ENCODE results near the gene CRNKL1.

Gene CRNKL1

DNA sequence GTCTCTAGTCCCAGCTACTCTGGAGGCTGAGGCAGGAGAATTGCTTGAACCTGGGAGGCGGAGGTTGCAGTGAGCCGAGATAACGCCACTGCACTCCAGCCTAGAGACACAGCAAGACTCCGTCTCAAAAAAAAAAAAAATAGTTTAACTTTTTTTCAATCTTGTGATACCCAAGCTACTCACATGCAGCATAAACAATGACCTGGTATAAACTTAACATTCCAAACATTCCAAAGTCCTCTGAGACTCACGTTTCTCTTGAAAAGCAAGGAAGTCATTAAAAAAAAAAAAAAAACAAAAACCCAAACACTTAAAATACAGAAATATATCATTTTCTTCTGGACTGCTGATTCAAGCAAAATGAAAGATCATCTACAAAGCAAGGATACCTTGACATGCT lies 14.3 kb downstream of the CRNKL1 start:
- intact Hi-C loops (cut with DNase I; ENCODE audit: low total_unique reads), result no loop called here
- no peak for DNase-seq
- H3K9me3 ChIP-seq, result no peaks in the 10 kb centered on the region
- no peaks in the 10 kb centered on the region for H3K27me3 ChIP-seq
- H3K4me1 ChIP-seq, result no peaks in the 10 kb centered on the region
- H3K4me3 ChIP-seq, result no peak overlapping the region
- H3K36me3 ChIP-seq, result peaks cover 72 to 98% (median 85%) of the 10 kb centered on the region in 3 donors
- TF ChIP-seq, protein P1, sequence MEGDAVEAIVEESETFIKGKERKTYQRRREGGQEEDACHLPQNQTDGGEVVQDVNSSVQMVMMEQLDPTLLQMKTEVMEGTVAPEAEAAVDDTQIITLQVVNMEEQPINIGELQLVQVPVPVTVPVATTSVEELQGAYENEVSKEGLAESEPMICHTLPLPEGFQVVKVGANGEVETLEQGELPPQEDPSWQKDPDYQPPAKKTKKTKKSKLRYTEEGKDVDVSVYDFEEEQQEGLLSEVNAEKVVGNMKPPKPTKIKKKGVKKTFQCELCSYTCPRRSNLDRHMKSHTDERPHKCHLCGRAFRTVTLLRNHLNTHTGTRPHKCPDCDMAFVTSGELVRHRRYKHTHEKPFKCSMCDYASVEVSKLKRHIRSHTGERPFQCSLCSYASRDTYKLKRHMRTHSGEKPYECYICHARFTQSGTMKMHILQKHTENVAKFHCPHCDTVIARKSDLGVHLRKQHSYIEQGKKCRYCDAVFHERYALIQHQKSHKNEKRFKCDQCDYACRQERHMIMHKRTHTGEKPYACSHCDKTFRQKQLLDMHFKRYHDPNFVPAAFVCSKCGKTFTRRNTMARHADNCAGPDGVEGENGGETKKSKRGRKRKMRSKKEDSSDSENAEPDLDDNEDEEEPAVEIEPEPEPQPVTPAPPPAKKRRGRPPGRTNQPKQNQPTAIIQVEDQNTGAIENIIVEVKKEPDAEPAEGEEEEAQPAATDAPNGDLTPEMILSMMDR (IDR thresholded peaks at IDR 0.05), result no peak
- no peak overlapping the region for H3K27ac ChIP-seq

DNA sequence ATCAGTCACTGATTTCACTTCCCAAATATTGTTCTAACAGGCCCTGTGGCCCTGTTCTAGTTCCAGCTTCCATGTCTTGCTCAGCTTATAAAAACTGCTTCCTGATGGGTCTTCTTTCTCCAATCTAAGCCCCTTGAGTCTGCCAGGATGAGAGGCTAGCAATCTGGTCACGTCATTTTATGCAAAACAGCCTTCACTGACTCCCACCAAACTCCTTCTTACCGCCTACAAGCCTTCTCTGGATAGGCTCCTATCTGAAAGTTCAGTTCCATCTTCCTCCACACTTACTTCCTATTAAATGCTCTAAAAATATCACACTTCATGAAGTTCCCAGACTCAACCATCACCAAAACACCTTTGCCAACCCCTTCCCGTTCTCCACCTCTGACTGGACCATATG lies 15.5 kb downstream of the CRNKL1 start:
- DNase-seq, result no peak
- H3K27ac ChIP-seq, result no peak overlapping the region
- no peaks in the 10 kb centered on the region for H3K27me3 ChIP-seq
- peaks cover 75 to 98% (median 83%) of the 10 kb centered on the region in 3 donors for H3K36me3 ChIP-seq
- H3K4me3 ChIP-seq, result no peak overlapping the region
- H3K4me1 ChIP-seq, result no peaks in the 10 kb centered on the region
- no peaks in the 10 kb centered on the region for H3K9me3 ChIP-seq
- TF ChIP-seq, protein P1 (IDR thresholded peaks at IDR 0.05), result no peak
- intact Hi-C loops (cut with DNase I; ENCODE audit: low total_unique reads), result no loop called here

DNA sequence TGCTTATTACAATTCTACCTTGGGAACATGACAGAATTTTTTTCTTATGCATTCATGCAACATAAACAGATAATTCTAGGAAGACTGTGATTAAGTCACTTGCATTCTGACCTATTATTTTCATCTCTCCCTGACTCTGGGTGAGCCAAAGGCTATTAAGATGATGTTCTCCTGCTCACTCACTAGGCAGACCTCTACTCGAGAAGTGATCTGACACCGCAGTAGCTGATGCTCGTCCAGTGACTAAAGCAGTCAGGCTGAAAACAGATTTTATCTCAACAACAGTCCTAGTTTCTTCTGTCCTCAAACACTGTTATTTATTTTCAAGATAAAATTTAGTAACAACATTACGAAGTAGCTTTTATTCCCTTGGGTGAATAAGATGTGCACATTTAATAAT lies 17.8 kb downstream of the CRNKL1 start:
- DNase-seq, result no peak
- intact Hi-C loops (cut with DNase I; ENCODE audit: low total_unique reads), result no loop called here
- H3K9me3 ChIP-seq, result no peaks in the 10 kb centered on the region
- no peaks in the 10 kb centered on the region for H3K4me1 ChIP-seq
- H3K27ac ChIP-seq, result no peak overlapping the region
- TF ChIP-seq, protein P1 (IDR thresholded peaks at IDR 0.05), result no peak
- peaks cover 65 to 91% (median 74%) of the 10 kb centered on the region in 3 donors for H3K36me3 ChIP-seq
- H3K4me3 ChIP-seq, result no peak overlapping the region
- no peaks in the 10 kb centered on the region for H3K27me3 ChIP-seq

DNA sequence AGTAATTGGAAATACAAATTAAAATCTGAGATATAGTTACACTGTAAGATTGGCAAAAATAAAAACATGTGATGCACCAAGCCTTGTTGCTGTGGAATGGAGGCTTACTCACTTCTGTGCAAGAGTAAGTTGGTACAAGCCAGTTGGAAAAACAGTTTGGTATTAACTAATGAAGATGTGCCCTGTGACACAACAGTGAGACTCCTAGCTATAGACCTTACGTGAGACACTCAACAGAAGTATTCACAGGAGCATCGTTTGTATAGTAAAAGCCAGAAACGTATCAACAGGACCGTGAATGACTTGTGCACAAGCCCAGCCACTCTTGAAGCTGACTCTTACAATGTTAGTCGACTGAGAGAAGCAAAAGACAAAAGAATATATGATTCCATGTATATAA lies 20.5 kb downstream of the CRNKL1 start:
- H3K4me3 ChIP-seq, result no peak overlapping the region
- H3K27me3 ChIP-seq, result no peaks in the 10 kb centered on the region
- intact Hi-C loops (cut with DNase I; ENCODE audit: low total_unique reads), result no loop called here

DNA sequence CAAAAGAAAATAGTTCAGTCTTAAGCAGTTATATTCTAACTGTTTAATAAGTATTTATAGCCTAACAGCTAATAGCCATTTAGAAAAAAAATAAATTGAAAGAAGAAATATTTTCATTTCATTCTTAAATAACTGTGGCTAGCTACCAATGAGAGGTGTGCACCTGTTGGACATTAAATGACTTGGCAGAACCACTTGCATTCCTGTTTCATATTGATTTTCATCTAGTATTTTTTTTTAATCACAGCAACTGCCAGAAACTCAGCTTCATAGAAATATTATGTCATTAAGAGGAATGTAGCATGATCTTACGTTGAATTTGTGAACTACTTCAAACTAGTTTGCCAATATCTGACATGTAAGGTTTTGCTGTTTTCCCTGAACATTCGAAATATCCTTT lies 25.0 kb downstream of the CRNKL1 start:
- H3K4me1 ChIP-seq, result peaks cover 0 to 18% (median 6%) of the 10 kb centered on the region in 4 donors
- no peaks in the 10 kb centered on the region for H3K9me3 ChIP-seq
- peak overlapping the region; percentile 8 to 27 for H3K27ac ChIP-seq
- TF ChIP-seq, protein P1 (IDR thresholded peaks at IDR 0.05), result no peak
- H3K4me3 ChIP-seq, result no peak overlapping the region
- H3K36me3 ChIP-seq, result peaks cover 26 to 51% (median 39%) of the 10 kb centered on the region in 3 donors
- no peak for DNase-seq
- intact Hi-C loops (cut with DNase I; ENCODE audit: low total_unique reads), result no loop called here
- no peaks in the 10 kb centered on the region for H3K27me3 ChIP-seq

More for the DNA sequence above, 20.5 kb downstream of the CRNKL1 start:
- TF ChIP-seq, protein P1 (IDR thresholded peaks at IDR 0.05), result no peak
- no peak for DNase-seq
- H3K27ac ChIP-seq, result no peak overlapping the region
- peaks cover 0 to 10% (median 2%) of the 10 kb centered on the region in 4 donors for H3K4me1 ChIP-seq
- no peaks in the 10 kb centered on the region for H3K9me3 ChIP-seq
- peaks cover 57 to 74% (median 72%) of the 10 kb centered on the region in 3 donors for H3K36me3 ChIP-seq

DNA sequence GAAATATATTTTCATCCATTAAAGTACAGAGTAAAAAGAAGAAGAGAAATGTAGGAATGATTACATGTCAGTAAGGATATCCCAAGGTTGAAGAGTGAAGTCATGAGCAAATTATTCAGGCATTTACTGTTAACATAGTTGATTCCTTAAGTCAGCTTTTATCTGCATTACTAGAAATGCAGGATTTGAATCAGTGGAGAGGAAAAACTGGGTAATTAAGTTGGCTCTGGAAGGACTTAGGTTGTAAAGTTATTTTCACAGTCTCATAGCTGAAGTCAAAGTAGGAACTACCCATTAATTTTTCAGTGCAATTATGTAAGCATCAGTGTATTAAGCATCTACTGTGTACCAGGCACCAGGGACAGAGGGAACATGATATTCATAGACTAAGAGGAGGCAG lies 27.3 kb downstream of the CRNKL1 start:
- Histone ChIP-seq H3K4me1 (peaks cover 0 to 25% (median 10%) of the 10 kb centered on the region in 4 donors), H3K4me3 (no peak overlapping the region), H3K27me3 (no peaks in the 10 kb centered on the region), H3K27ac (no peak overlapping the region), H3K36me3 (peaks cover 10 to 33% (median 24%) of the 10 kb centered on the region in 3 donors), H3K9me3 (no peaks in the 10 kb centered on the region)
- TF ChIP-seq, protein P1 (IDR thresholded peaks at IDR 0.05), result no peak
- DNase-seq, result no peak
- intact Hi-C loops (cut with DNase I; ENCODE audit: low total_unique reads), result no loop called here

All from tibial artery (tissue), 4 donors.